ENCODE results near the gene MRPS23.

Gene MRPS23

GRCh38 chr17:57877803-57878377, 28.0 kb upstream of the MRPS23 start:
- WGBS, 2 donors (ENCODE audit: extremely low coverage in 2 of 2, insufficient read length in 2 of 2, insufficient replicate concordance in 1 of 2), result no CpG with 5 or more reads among the region's 9 CpGs
- H3K27ac ChIP-seq (replicated peaks; ENCODE audit: low read length), result no peak overlapping the region
- peaks cover 33 to 46% of the 10 kb centered on the region in 2 donors for H3K4me1 ChIP-seq (ENCODE audit: control insufficient read depth in 2 of 2, insufficient read depth in 1 of 2, low read depth in 1 of 2, low read length in 2 of 2)

GRCh38 chr17:57876866-57877237, 27.0 kb upstream of the MRPS23 start:
- no peak for DNase-seq (ENCODE audit: low spot score)
- peaks cover 34 to 44% of the 10 kb centered on the region in 2 donors for H3K4me1 ChIP-seq (ENCODE audit: control insufficient read depth in 2 of 2, insufficient read depth in 1 of 2, low read depth in 1 of 2, low read length in 2 of 2)
- no CpG with 5 or more reads among the region's 2 CpGs for WGBS, 2 donors (ENCODE audit: extremely low coverage in 2 of 2, insufficient read length in 2 of 2, insufficient replicate concordance in 1 of 2)

More at GRCh38 chr17:57877803-57878377, 28.0 kb upstream of the MRPS23 start:
- no peak overlapping the region for H3K4me3 ChIP-seq (ENCODE audit: low read length in 2 of 2)
- H3K9ac ChIP-seq (ENCODE audit: low read depth, low read length, poor library complexity), result no peak overlapping the region
- H3K9me3 ChIP-seq (replicated peaks in 1 of 2; ENCODE audit: control insufficient read depth in 2 of 2, insufficient read depth in 1 of 2, low read depth in 1 of 2, low read length in 2 of 2), result peaks cover 2 to 7% of the 10 kb centered on the region in 2 donors
- no peak overlapping the region for H3K14ac ChIP-seq (ENCODE audit: low read length)
- peaks cover 16 to 82% of the 10 kb centered on the region in 2 donors for H3K36me3 ChIP-seq (replicated peaks in 1 of 2; ENCODE audit: control insufficient read depth in 2 of 2, insufficient read depth in 2 of 2, low read length in 2 of 2)
- H3K23ac ChIP-seq (ENCODE audit: low read depth, low read length, poor library complexity), result no peak overlapping the region
- no peaks in the 10 kb centered on the region for H3K27me3 ChIP-seq (ENCODE audit: control insufficient read depth in 3 of 3, insufficient read depth in 3 of 3, low read depth in 1 of 3, low read length in 3 of 3)
- no peak overlapping the region for H2AFZ ChIP-seq (ENCODE audit: low read length)
- H2AK5ac ChIP-seq (ENCODE audit: low read depth, low read length), result no peak overlapping the region
- H2BK120ac ChIP-seq (ENCODE audit: low read depth, low read length), result no peak overlapping the region
- H4K8ac ChIP-seq (ENCODE audit: low read depth, low read length), result no peak overlapping the region
- no peak overlapping the region for H2BK5ac ChIP-seq (ENCODE audit: low read length)
- no peak overlapping the region for H2BK12ac ChIP-seq (ENCODE audit: low read length)
- no peak for DNase-seq (ENCODE audit: low spot score)
- H3K79me1 ChIP-seq (ENCODE audit: low read depth, low read length), result peaks cover 4% of the 10 kb centered on the region
- H4K91ac ChIP-seq (ENCODE audit: low read depth, low read length, poor library complexity), result no peak overlapping the region
- no peak overlapping the region for H3K18ac ChIP-seq (ENCODE audit: low read length)
- no peak overlapping the region for H3K4me2 ChIP-seq (ENCODE audit: insufficient read depth, low read length, poor library complexity, severe bottlenecking)
- H3K4ac ChIP-seq (ENCODE audit: low read length), result no peak overlapping the region
- H2BK15ac ChIP-seq (ENCODE audit: low read length), result no peak overlapping the region

DNA sequence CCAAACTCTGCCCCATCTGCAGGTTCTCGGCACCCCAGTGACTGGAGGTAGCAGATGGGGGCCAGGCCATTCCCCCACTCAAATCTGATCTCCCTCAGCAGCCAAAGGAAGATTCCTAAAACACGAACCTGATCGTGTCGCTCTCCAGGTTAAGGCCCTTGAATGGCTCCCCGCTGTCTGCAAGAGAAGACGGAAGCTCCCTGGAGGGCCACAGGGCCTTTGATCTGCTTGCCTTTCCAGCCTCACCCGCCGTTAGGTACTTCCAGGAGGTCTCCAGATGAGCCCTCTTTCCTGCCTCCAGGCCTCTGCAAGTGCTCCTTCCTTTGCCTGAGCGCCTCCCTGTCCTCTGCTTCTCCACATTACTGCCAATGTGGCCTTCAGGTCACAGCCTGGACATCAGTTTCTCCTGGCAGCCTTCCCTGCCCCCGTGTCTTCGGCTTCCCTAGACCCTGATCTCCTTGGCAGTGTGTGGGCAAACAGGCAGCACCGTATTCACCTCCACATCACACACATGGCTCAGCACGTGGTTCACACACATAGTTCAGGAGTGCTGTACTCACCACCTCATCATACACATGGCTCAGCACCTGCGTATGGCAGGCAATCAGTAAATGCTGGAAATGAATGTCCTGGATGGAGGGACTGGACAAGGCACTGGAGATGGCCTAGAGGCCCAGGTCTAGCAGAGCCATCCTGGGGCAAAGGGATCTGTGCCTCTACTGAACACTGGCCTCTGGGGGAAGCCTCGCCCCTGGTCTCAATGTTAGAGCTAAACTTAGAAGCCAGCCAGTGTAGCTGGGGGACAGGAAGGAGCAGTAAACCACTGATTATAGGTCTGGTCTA, 26.4 kb upstream of the MRPS23 start:
- no peak overlapping the region for H3K9ac ChIP-seq (ENCODE audit: low read depth, low read length, poor library complexity)
- no peak overlapping the region for H3K4ac ChIP-seq (ENCODE audit: low read length)
- no peak for DNase-seq (ENCODE audit: low spot score)
- no peak overlapping the region for H2BK120ac ChIP-seq (ENCODE audit: low read depth, low read length)
- no peak overlapping the region for H3K27ac ChIP-seq (replicated peaks; ENCODE audit: low read length)
- peak overlapping the region; percentile 49 for H3K23ac ChIP-seq (ENCODE audit: low read depth, low read length, poor library complexity)
- no peak overlapping the region for H4K8ac ChIP-seq (ENCODE audit: low read depth, low read length)
- peak overlapping the region; percentile 91 for H2BK12ac ChIP-seq (ENCODE audit: low read length)
- H2BK15ac ChIP-seq (ENCODE audit: low read length), result peak overlapping the region; percentile 46
- peak overlapping the region; percentile 56 for H3K14ac ChIP-seq (ENCODE audit: low read length)
- H3K36me3 ChIP-seq (replicated peaks in 1 of 2; ENCODE audit: control insufficient read depth in 2 of 2, insufficient read depth in 2 of 2, low read length in 2 of 2), result peaks cover 19 to 83% of the 10 kb centered on the region in 2 donors
- H3K9me3 ChIP-seq (replicated peaks in 1 of 2; ENCODE audit: control insufficient read depth in 2 of 2, insufficient read depth in 1 of 2, low read depth in 1 of 2, low read length in 2 of 2), result no peaks in the 10 kb centered on the region
- peak overlapping the region; percentile 66 for H2BK5ac ChIP-seq (ENCODE audit: low read length)
- H4K91ac ChIP-seq (ENCODE audit: low read depth, low read length, poor library complexity), result peak overlapping the region; percentile 93
- no CpG with 5 or more reads among the region's 15 CpGs for WGBS, 2 donors (ENCODE audit: extremely low coverage in 2 of 2, insufficient read length in 2 of 2, insufficient replicate concordance in 1 of 2)
- no peak overlapping the region for H2AFZ ChIP-seq (ENCODE audit: low read length)
- H2AK5ac ChIP-seq (ENCODE audit: low read depth, low read length), result peak overlapping the region; percentile 6
- H3K18ac ChIP-seq (ENCODE audit: low read length), result peak overlapping the region; percentile 76
- H3K79me1 ChIP-seq (ENCODE audit: low read depth, low read length), result peaks cover 4% of the 10 kb centered on the region
- H3K27me3 ChIP-seq (ENCODE audit: control insufficient read depth in 3 of 3, insufficient read depth in 3 of 3, low read depth in 1 of 3, low read length in 3 of 3), result no peaks in the 10 kb centered on the region
- no peak overlapping the region for H3K4me2 ChIP-seq (ENCODE audit: insufficient read depth, low read length, poor library complexity, severe bottlenecking)
- H3K4me1 ChIP-seq (ENCODE audit: control insufficient read depth in 2 of 2, insufficient read depth in 1 of 2, low read depth in 1 of 2, low read length in 2 of 2), result peaks cover 35 to 39% of the 10 kb centered on the region in 2 donors
- no peak overlapping the region for H3K4me3 ChIP-seq (ENCODE audit: low read length in 2 of 2)

More at GRCh38 chr17:57876866-57877237, 27.0 kb upstream of the MRPS23 start:
- Histone ChIP-seq H3K14ac (ENCODE audit: low read length) (no peak overlapping the region), H2AK5ac (ENCODE audit: low read depth, low read length) (peak overlapping the region; percentile 29), H3K18ac (ENCODE audit: low read length) (no peak overlapping the region), H3K9ac (ENCODE audit: low read depth, low read length, poor library complexity) (no peak overlapping the region), H3K9me3 (replicated peaks in 1 of 2; ENCODE audit: control insufficient read depth in 2 of 2, insufficient read depth in 1 of 2, low read depth in 1 of 2, low read length in 2 of 2) (no peaks in the 10 kb centered on the region), H2BK15ac (ENCODE audit: low read length) (no peak overlapping the region), H2BK12ac (ENCODE audit: low read length) (no peak overlapping the region), H2AFZ (ENCODE audit: low read length) (no peak overlapping the region), H3K27me3 (ENCODE audit: control insufficient read depth in 3 of 3, insufficient read depth in 3 of 3, low read depth in 1 of 3, low read length in 3 of 3) (no peaks in the 10 kb centered on the region), H4K91ac (ENCODE audit: low read depth, low read length, poor library complexity) (no peak overlapping the region), H2BK5ac (ENCODE audit: low read length) (no peak overlapping the region), H2BK120ac (ENCODE audit: low read depth, low read length) (no peak overlapping the region), H3K36me3 (replicated peaks in 1 of 2; ENCODE audit: control insufficient read depth in 2 of 2, insufficient read depth in 2 of 2, low read length in 2 of 2) (peaks cover 18 to 83% of the 10 kb centered on the region in 2 donors), H3K27ac (replicated peaks; ENCODE audit: low read length) (no peak overlapping the region), H3K4me3 (ENCODE audit: low read length in 2 of 2) (no peak overlapping the region), H3K79me1 (ENCODE audit: low read depth, low read length) (peaks cover 4% of the 10 kb centered on the region), H4K8ac (ENCODE audit: low read depth, low read length) (no peak overlapping the region), H3K4ac (ENCODE audit: low read length) (no peak overlapping the region), H3K23ac (ENCODE audit: low read depth, low read length, poor library complexity) (no peak overlapping the region), H3K4me2 (ENCODE audit: insufficient read depth, low read length, poor library complexity, severe bottlenecking) (no peak overlapping the region)

Data from neuronal stem cell (in vitro differentiated cells).